ENCODE measurements around the gene SMIM21.

DNA sequence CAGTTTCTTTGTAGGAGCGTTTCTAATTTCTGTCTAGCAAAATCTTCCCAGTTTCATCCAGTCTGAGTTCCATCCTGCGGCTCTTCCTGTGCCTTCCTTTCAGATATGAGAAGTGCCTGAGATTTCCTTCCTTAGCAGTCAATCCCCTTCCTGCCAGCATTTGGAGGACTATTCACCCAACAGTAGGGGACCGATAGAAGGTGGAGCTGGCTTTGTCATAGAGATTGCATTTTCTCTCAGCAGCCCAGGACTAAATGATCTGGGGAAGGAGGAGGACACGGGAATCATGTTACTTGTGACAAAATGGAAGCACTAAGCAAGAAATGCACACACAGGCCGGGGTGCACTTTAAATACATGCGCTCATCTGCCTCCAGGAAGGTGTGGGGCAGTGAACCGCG is 5.6 kb upstream of the SMIM21 start:
- TF ChIP-seq ZNF274 (IDR thresholded peaks at IDR 0.05; ENCODE audit: low read depth, low read length): no peak
- no peak for TF ChIP-seq YY1 (IDR thresholded peaks at IDR 0.05; ENCODE audit: insufficient read depth, insufficient read length)
- TF ChIP-seq SUZ12 (IDR thresholded peaks at IDR 0.05; ENCODE audit: extremely low read depth, insufficient read depth, insufficient read length): no peak

Data from NT2/D1 (cell line).